Measurements from ENCODE around the gene LHX4.

Gene LHX4

GRCh38 chr1:180271272-180272255 lies 41.5 kb downstream of the LHX4 start:
- no peak for DNase-seq (ENCODE audit: low read depth)

- no peak for DNase-seq (ENCODE audit: low read depth)
Observed at GRCh38 chr1:180272395-180272794, 42.3 kb downstream of the LHX4 start.

- no peak for DNase-seq (ENCODE audit: low read depth)
Observed at GRCh38 chr1:180273066-180273465, 43.0 kb downstream of the LHX4 start.

GRCh38 chr1:180274221-180274620 lies 44.2 kb downstream of the LHX4 start:
- DNase-seq (ENCODE audit: low read depth): no peak

GRCh38 chr1:180275726-180276125 lies 45.7 kb downstream of the LHX4 start:
- DNase-seq (ENCODE audit: low read depth): no peak

- no peak for DNase-seq (ENCODE audit: low read depth)
Observed at GRCh38 chr1:180277476-180278193, 47.6 kb downstream of the LHX4 start.

- DNase-seq (ENCODE audit: low read depth): no peak
Observed at GRCh38 chr1:180278194-180278515, 48.1 kb downstream of the LHX4 start.

- DNase-seq (ENCODE audit: low read depth): no peak
Observed at GRCh38 chr1:180278596-180279395, 48.7 kb downstream of the LHX4 start.

- DNase-seq (ENCODE audit: low read depth): no peak
Observed at GRCh38 chr1:180279651-180280050, 49.6 kb downstream of the LHX4 start.

- no peak for DNase-seq (ENCODE audit: low read depth)
Observed at GRCh38 chr1:180280617-180281016, 50.6 kb downstream of the LHX4 start.

- DNase-seq (ENCODE audit: low read depth): no peak
Observed at GRCh38 chr1:180281490-180281889, 51.4 kb downstream of the LHX4 start.

- DNase-seq (ENCODE audit: low read depth): no peak
Observed at GRCh38 chr1:180282401-180283044, 52.5 kb downstream of the LHX4 start.

GRCh38 chr1:180283098-180283497 lies 53.0 kb downstream of the LHX4 start:
- DNase-seq (ENCODE audit: low read depth): no peak

GRCh38 chr1:180286417-180286816 lies 56.4 kb downstream of the LHX4 start:
- no peak for DNase-seq (ENCODE audit: low read depth)

GRCh38 chr1:180287988-180288705 lies 58.1 kb downstream of the LHX4 start:
- DNase-seq (ENCODE audit: low read depth): no peak

GRCh38 chr1:180288940-180289339 lies 58.9 kb downstream of the LHX4 start:
- no peak for DNase-seq (ENCODE audit: low read depth)

- DNase-seq (ENCODE audit: low read depth): no peak
Observed at GRCh38 chr1:180290265-180291001, 60.4 kb downstream of the LHX4 start.

- DNase-seq (ENCODE audit: low read depth): no peak
Observed at GRCh38 chr1:180291004-180291403, 60.9 kb downstream of the LHX4 start.

GRCh38 chr1:180294711-180295110 lies 64.6 kb downstream of the LHX4 start:
- DNase-seq (ENCODE audit: low read depth): no peak

GRCh38 chr1:180295999-180296398 lies 65.9 kb downstream of the LHX4 start:
- no peak for DNase-seq (ENCODE audit: low read depth)

Data from activated T-cell treated with anti-CD3 and anti-CD28 coated beads for 1 hour (primary cell).